T47D (cell line): ENCODE results near the gene ZFP92.

ENCODE experiments used
- DNase-seq, 2 experiments: peaks; one replicate each; pipeline versions ENCODE4 v3.0.0 to v3.0.0-alpha.2; 2011 to 2012; ENCODE audit warnings: low read depth in 1 of 2, low spot score in 1 of 2
- JUND ChIP-seq: IDR thresholded peaks from 2 replicates; pipeline ENCODE4 v1.6.1; 2012; ENCODE audit warnings: low read depth
- in situ Hi-C: cut with HindIII; loops from 2 replicates; pipeline ENCODE4 v1.10.0; 2016; ENCODE audit warnings: low sequenced_read_pairs, low pct_unique_long_range_greater_than_20kb

ZFP92 gene

GRCh38 chrX:153406903-153407302 is 4.4 kb upstream of the ZFP92 start:
- in situ Hi-C loops: no loop called here
- DNase-seq: no peak
- no peak for TF ChIP-seq JUND

GRCh38 chrX:153407736-153408135 is 3.5 kb upstream of the ZFP92 start:
- TF ChIP-seq JUND: no peak
- in situ Hi-C loops: no loop called here
- no peak for DNase-seq

- in situ Hi-C loops: no loop called here
Observed at GRCh38 chrX:153408221-153408721, 3.0 kb upstream of the ZFP92 start.

GRCh38 chrX:153408871-153409351 is 2.4 kb upstream of the ZFP92 start:
- TF ChIP-seq JUND: no peak
- in situ Hi-C loops: no loop called here
- no peak for DNase-seq

More at GRCh38 chrX:153408221-153408721, 3.0 kb upstream of the ZFP92 start:
- TF ChIP-seq JUND: no peak
- no peak for DNase-seq

GRCh38 chrX:153409414-153410101 is 1.7 kb upstream of the ZFP92 start:
- in situ Hi-C loops: no loop called here
- DNase-seq: no peak
- TF ChIP-seq JUND: no peak

- in situ Hi-C loops: no loop called here
- TF ChIP-seq JUND: no peak
Observed at GRCh38 chrX:153410373-153410772, 899 bp upstream of the ZFP92 start.

GRCh38 chrX:153410888-153411254 is 401 bp upstream of the ZFP92 start:
- in situ Hi-C loops: no loop called here
- TF ChIP-seq JUND: no peak

More at GRCh38 chrX:153410373-153410772, 899 bp upstream of the ZFP92 start:
- no peak for DNase-seq

GRCh38 chrX:153411988-153412574 is 809 bp downstream of the ZFP92 start:
- in situ Hi-C loops: no loop called here
- no peak for DNase-seq
- TF ChIP-seq JUND: no peak

More at GRCh38 chrX:153410888-153411254, 401 bp upstream of the ZFP92 start:
- DNase-seq: no peak

GRCh38 chrX:153412746-153413720 is 1.8 kb downstream of the ZFP92 start:
- DNase-seq: no peak
- no peak for TF ChIP-seq JUND
- in situ Hi-C loops: no loop called here

GRCh38 chrX:153413731-153414130 is 2.5 kb downstream of the ZFP92 start:
- TF ChIP-seq JUND: no peak
- no peak for DNase-seq
- in situ Hi-C loops: no loop called here

GRCh38 chrX:153414856-153415510 is 3.7 kb downstream of the ZFP92 start:
- no peak for TF ChIP-seq JUND
- in situ Hi-C loops: no loop called here
- no peak for DNase-seq
